RWPE1 (cell line): Measurements from ENCODE around the gene GSE1.

ENCODE experiments used
- CTCF ChIA-PET: fragments of 350-600 bp; sonication (Branson Sonifier 250); formaldehyde crosslinking; extraction: SDS; loops from one replicate; lab custom pipeline; 2021; lab: Yijun Ruan, JAX
- POLR2A ChIA-PET: fragments of 400-600 bp; formaldehyde crosslinking; extraction: SDS; loops from one replicate; lab custom pipeline; 2020; ENCODE audit warnings: antibody characterized with exemption; ENCODE audit not compliant: low non-redundant PET; lab: Yijun Ruan, JAX
- DNase-seq: peaks from one replicate; pipeline ENCODE4 v3.0.0; 2012; ENCODE audit warnings: low spot score
- H3K27ac ChIP-seq: fragments of 450-650 bp; 2 replicates; pipeline ENCODE4 v1.5.1; 2017
- TF ChIP-seq, protein P1 (sequence below): fragments of 450-650 bp; conservative IDR thresholded peaks from 2 replicates; pipeline ENCODE4 v1.5.1; 2017; ENCODE audit warnings: low read depth, mild to moderate bottlenecking

The GSE1 gene

DNA sequence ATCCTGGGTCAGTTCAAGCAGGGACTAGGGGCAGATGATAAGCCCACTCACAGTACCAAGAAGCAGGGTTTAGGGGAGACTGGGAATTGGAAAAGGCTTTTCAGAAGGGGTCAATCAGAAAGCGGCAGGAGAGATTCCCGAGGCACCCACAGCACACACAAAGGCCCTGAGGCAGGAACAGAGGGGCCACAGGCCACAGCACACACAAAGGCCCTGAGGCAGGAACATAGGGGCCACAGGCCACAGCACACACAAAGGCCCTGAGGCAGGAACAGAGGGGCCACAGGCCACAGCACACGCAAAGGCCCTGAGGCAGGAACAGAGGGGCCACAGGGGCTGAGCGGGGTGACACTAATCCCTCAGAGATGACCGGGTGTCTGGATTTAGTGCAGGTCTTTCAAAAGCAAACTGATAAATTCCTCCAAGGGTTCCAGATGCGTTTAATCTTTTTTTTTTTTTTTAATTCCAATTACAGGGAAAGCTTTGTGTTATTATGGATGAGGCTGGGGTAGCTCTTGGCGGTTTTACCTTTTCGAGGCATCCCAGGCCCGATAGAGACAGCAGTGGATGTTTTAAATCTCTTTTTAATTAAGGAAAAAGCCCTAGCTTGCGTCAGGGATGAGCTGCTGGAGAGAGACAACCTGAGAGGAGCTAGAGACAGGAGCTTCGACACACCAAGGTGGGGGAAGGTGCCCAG is 106.6 kb downstream of the GSE1 start:
- no peak for DNase-seq
- peak overlapping the region; percentile 96 for H3K27ac ChIP-seq
- POLR2A ChIA-PET, result no interaction called here

DNA sequence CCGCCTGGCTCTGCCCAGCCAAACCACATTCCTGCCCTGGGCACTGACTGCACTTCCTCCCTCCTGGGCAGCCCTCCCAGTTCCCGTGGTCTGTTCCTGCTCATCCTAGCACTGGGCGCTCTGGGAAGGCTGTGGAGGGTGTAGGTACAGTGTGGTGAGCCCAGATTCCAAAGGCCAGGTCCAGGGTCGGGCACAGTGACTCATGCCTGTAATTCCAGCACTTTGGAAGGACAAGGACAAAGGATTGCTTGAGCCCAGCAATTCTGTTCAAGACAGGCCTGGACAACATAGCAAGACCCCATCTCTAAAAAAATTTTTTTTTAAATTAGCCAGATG is 107.1 kb downstream of the GSE1 start:
- ChIA-PET CTCF (interaction anchor here (0.6 to 1.3 kb wide), 4 partner anchors 39 to 370 kb away, joined by 3 to 7 read pairs (median 4); no protein-coding TSS in a partner anchor), POLR2A (no interaction called here)
- TF ChIP-seq, protein P1, sequence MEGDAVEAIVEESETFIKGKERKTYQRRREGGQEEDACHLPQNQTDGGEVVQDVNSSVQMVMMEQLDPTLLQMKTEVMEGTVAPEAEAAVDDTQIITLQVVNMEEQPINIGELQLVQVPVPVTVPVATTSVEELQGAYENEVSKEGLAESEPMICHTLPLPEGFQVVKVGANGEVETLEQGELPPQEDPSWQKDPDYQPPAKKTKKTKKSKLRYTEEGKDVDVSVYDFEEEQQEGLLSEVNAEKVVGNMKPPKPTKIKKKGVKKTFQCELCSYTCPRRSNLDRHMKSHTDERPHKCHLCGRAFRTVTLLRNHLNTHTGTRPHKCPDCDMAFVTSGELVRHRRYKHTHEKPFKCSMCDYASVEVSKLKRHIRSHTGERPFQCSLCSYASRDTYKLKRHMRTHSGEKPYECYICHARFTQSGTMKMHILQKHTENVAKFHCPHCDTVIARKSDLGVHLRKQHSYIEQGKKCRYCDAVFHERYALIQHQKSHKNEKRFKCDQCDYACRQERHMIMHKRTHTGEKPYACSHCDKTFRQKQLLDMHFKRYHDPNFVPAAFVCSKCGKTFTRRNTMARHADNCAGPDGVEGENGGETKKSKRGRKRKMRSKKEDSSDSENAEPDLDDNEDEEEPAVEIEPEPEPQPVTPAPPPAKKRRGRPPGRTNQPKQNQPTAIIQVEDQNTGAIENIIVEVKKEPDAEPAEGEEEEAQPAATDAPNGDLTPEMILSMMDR, result no peak
- peak; percentile 79 for DNase-seq
- H3K27ac ChIP-seq, result peak overlapping the region; percentile 96

More for the DNA sequence above, 106.6 kb downstream of the GSE1 start:
- CTCF ChIA-PET, result interaction anchor here (0.6 to 1.3 kb wide), 4 partner anchors 23 to 369 kb away, joined by 3 to 7 read pairs (median 4); no protein-coding TSS in a partner anchor
- TF ChIP-seq, protein P1, result no peak

DNA sequence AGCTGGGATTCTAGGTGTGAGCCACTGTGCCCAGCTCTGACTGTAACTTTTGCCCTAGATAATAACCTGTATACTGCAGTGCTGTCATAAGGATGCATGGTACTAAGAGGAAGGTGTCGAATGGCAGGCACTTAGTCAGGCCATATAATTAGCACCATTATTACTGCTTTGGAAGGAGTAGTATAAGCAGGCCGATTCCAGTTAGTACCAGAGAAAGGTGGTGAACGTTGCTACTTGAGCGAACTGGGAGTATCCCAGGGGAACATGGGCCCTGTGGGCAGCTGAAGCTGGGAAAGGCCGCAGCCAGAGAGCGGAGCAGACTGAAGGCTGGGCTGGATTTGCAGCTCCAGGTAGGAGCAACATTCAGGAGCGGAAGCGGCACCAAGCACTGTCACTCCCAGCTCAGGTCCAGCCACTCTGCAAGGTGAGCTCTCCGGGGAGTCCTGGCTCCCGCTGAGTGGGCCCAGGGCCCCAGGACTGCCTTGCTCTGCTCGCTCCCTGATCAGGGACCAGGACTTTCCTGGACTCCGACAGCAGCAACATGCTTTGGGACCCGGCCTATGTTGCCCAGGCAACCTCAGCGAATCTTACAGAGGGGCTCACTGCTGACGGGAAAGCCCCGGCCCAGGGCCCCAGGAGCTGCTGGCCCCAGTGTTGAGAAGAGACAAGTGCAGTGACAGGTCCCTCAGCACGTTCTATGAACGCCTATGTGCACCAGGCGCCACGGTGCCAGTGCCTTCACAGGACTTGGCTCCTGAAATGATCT is 109.2 kb downstream of the GSE1 start:
- ChIA-PET CTCF (interaction anchor here (0.8 kb wide), 1 partner anchor 37 kb away, joined by 3 read pairs; no protein-coding TSS in a partner anchor), POLR2A (no interaction called here)
- TF ChIP-seq, protein P1, result no peak
- DNase-seq, result no peak
- H3K27ac ChIP-seq, result peak overlapping the region; percentile 96

DNA sequence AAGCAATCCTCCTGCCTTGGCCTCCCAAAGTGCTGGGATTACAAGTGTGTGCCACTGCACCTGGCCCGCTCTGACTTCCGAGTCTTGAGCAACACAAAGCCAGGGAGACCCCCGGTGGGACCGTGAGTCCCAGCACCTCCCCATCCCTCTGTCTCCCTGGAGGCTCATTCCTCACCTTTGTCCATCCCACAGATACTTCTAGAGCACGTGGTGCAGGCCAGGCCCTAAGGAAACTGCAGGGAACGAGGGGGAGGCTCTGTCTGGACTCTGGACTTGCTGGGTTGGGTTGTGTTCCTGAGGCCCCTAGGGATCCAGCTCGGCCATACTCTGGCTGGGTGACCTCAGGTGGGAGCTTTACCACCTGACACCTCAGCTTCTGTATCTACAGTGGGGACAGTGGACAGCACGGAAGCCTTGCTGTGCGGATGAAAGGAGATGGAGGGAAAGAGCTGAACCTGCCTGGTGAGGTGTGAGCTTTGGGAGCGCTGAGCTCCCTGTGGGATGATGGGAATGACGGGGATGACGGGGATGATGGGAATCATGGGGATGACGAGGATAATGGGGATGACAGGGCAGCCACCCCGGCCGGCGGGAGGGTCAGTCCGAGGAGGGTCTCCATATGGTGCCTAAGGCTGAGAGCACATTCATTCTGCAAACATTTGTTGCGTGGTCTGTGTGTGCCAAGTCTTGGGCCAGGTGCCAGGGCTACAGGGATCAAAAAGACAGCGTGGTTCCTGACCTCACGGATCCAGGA is 111.2 kb downstream of the GSE1 start:
- TF ChIP-seq, protein P1, result no peak
- POLR2A ChIA-PET, result interaction anchor here (0.6 kb wide), 1 partner anchor 8 kb away, joined by 3 read pairs; no protein-coding TSS in a partner anchor
- CTCF ChIA-PET, result no interaction called here

DNA sequence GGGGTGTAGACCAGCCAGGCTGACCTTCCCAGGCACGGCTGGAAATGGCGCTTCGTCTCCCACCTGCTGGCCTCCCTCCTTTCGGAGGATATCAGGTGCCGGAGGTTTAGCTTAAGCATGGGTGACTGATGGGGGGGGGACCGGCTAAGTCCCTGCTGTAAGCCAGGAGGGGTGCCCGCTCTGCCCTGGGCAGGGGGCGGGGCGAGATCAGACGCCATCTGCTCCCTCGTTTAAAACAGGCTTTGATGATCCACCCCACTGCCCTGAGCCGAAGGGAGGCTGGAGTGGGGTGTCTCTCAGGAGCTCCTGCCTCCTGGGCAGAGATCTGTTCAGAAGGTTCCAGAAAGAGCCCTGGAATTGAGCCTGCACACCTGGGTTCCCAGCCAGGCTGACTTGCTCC is 111.8 kb downstream of the GSE1 start:
- ChIA-PET CTCF (interaction anchor here (0.9 kb wide), 1 partner anchor 160 kb away, joined by 3 read pairs; no protein-coding TSS in a partner anchor), POLR2A (interaction anchor here (0.6 kb wide), 1 partner anchor 7 kb away, joined by 3 read pairs; no protein-coding TSS in a partner anchor)
- no peak for DNase-seq
- peak overlapping the region; percentile 96 for H3K27ac ChIP-seq
- TF ChIP-seq, protein P1, result no peak

More for the DNA sequence above, 111.2 kb downstream of the GSE1 start:
- H3K27ac ChIP-seq, result peak overlapping the region; percentile 96
- no peak for DNase-seq
